ENCODE measurements around the gene WDR47.
"Not testable (repeated sequence)": the region's sequence is repeated elsewhere in the genome, so short reads cannot be mapped to it uniquely, and the experiment has no call there.

The WDR47 gene

DNA sequence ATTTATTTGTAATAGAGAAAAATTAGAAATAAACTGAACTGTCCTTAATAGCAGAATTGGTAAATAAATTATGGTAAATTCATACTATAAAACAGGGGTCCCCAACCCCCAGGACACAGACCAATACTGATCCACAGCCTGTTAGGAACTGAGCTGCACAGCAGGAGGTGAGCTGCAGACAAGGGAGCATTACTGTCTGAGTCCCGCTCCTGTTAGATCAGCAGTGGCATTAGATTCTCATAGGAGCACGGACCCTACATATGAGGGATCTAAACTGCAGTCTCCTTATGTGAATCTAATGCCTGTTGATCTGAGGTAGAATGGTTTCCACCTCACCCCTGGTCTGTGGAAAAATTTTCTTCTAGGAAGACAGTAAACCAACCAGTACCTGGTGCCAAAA lies 7.5 kb downstream of the WDR47 start:
- no peak for DNase-seq (ENCODE audit: low spot score in 2 of 2)

DNA sequence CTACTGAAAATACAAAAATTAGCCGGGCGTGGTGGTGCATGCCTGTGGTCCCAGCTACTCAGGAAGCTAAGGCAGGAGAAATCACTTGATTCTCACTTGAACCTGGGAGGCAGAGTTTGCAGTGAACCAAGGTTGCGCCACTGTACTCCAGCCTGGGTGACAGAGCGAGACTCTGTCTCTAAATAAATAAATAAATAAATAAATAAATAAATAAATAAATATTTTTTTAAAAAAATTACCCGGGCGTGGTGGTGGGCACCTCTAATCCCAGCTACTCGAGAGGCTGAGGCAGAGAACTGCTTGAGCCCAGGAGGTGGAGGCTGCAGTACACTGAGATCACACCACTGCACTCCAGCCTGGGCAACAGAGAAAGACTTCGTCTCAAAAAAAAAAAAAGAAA lies 12.4 kb downstream of the WDR47 start:
- DNase-seq (ENCODE audit: low spot score in 2 of 2); H3K27me3 ChIP-seq (ENCODE audit: low read depth); H3K4me3 ChIP-seq; H3K36me3 ChIP-seq (replicated peaks); in situ Hi-C loops (cut with MboI; ENCODE audit: low sequenced_read_pairs); H3K9me3 ChIP-seq: not testable (repeated sequence)
- peaks cover 15% of the 10 kb centered on the region for H3K4me1 ChIP-seq

More for the DNA sequence above, 7.5 kb downstream of the WDR47 start:
- Histone ChIP-seq H3K4me3 (no peak overlapping the region), H3K9me3 (no peaks in the 10 kb centered on the region), H3K27me3 (ENCODE audit: low read depth) (no peaks in the 10 kb centered on the region), H3K36me3 (replicated peaks) (no peaks in the 10 kb centered on the region), H3K4me1 (peaks cover 20% of the 10 kb centered on the region)
- in situ Hi-C loops (cut with MboI; ENCODE audit: low sequenced_read_pairs) = no loop called here

DNA sequence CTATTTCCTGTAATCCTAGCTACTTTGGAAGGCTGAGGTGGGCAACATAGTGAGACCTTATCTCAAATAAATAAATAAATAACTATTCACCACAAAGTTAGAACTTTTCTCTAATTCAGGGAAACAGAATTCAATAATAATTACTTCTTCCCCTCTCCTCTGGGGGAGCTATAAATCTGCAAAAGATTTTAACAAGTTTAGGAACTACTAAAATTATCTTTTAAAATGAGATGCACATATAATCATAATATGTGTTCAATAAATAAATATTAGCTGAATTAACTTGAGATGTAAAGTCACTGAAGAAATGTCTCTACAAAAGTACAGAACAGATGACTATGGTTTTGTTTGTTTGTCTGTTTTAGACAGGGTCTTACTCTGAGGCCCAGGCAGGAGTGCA lies 14.1 kb downstream of the WDR47 start:
- no peaks in the 10 kb centered on the region for H3K9me3 ChIP-seq
- peaks cover 15% of the 10 kb centered on the region for H3K4me1 ChIP-seq
- H3K27me3 ChIP-seq (ENCODE audit: low read depth) = no peaks in the 10 kb centered on the region
- in situ Hi-C loops (cut with MboI; ENCODE audit: low sequenced_read_pairs) = no loop called here
- DNase-seq (ENCODE audit: low spot score in 2 of 2) = no peak
- no peak overlapping the region for H3K4me3 ChIP-seq
- no peaks in the 10 kb centered on the region for H3K36me3 ChIP-seq (replicated peaks)

DNA sequence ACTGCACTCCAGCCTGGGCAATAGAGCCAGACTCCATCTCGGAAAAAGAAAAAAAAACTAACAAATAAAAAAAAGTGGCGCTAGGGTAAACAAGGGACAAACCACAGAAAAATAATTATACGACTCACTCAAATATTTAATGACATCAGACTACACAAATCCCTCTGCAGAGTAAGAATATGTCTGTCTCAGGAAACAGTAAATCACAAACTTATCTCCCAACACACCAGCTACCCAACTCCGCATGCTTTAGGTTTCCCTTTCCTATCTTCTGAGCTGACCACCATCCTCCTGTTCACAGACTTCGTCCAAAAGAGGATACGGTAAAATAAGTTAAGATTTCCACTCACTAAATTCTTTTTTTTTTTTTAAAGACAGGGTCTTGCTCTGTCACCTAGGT lies 16.2 kb downstream of the WDR47 start:
- in situ Hi-C loops (cut with MboI; ENCODE audit: low sequenced_read_pairs) = no loop called here
- H3K27me3 ChIP-seq (ENCODE audit: low read depth) = no peaks in the 10 kb centered on the region
- no peaks in the 10 kb centered on the region; the same call in 1 of the 2 replicates for H3K36me3 ChIP-seq (replicated peaks)
- no peaks in the 10 kb centered on the region for H3K9me3 ChIP-seq
- H3K4me1 ChIP-seq = peaks cover 7% of the 10 kb centered on the region
- no peak for DNase-seq (ENCODE audit: low spot score in 2 of 2)
- H3K4me3 ChIP-seq = no peak overlapping the region

DNA sequence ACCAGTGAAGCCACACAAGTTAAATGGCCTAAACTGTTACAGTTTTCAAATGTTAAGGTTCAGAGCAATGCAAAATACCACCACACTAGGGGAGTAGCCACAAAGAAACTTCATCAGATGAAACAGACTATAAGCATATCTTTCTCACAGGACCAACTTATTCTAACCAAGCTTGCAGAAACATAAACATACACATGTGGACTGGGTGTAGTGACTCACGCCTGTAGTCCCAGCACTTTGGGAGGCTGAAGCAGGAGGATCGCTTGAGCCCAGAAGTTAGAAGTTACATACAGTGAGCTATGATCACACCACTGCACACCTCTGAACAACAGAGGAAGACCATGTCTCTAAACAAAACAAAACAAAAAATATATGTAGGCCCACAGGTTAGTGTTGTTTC lies 17.3 kb downstream of the WDR47 start:
- Histone ChIP-seq H3K9me3 (no peaks in the 10 kb centered on the region), H3K4me3 (no peak overlapping the region), H3K27me3 (ENCODE audit: low read depth) (no peaks in the 10 kb centered on the region), H3K4me1 (no peaks in the 10 kb centered on the region), H3K36me3 (replicated peaks) (no peaks in the 10 kb centered on the region; the same call in none of the 2 replicates)
- no peak for DNase-seq (ENCODE audit: low spot score in 2 of 2)
- in situ Hi-C loops (cut with MboI; ENCODE audit: low sequenced_read_pairs) = no loop called here

DNA sequence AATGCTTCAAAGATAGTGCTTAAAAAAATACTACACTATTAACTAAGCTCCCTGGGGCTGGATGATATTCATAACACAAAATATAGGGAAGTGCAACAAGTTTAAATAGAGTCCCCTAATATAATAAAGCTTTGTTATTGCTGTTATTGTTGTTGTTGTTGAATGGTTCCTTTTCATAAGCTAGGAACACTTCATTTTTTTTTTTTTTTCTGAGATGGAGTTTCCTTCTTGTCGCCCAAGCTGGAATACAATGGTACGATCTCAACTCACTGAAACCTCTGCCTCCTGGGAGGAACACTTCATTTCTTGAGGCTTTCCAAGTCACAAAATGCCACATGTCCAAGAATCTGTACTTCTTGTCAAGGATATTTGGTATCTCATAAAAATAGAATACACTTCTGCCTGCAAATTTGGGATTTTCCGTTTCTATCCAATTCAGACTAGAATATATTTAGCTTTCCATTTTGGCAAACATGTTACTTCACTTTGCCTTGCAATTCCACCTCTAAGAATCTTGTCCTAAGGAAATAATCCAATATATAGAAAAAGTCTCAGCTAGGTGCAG lies 21.1 kb downstream of the WDR47 start:
- Histone ChIP-seq H3K27me3 (ENCODE audit: low read depth) (no peaks in the 10 kb centered on the region), H3K4me3 (no peak overlapping the region), H3K4me1 (no peaks in the 10 kb centered on the region), H3K36me3 (replicated peaks) (peaks cover 12% of the 10 kb centered on the region), H3K9me3 (peaks cover 3% of the 10 kb centered on the region; the same call in 1 of the 2 replicates)
- in situ Hi-C loops (cut with MboI; ENCODE audit: low sequenced_read_pairs) = no loop called here
- DNase-seq (ENCODE audit: low spot score in 2 of 2) = no peak

DNA sequence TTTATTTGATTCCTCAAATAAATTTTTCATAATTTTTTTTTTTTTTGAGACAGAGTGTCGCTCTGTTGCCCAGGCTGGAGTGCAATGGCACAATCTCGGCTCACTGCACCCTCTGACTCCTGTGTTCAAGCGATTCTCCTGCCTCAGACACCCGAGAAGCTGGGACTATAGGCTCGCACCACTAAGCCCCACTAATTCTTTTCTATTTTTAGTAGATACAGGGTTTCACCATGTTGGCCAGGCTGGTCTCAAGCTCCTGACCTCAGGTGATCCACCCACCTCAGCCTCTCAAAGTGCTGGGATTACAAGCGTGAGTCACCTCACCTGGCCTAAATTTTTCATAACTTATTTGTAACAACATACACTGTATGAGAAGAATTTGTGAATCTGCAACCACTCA lies 24.2 kb downstream of the WDR47 start:
- H3K4me3 ChIP-seq; H3K27me3 ChIP-seq (ENCODE audit: low read depth); in situ Hi-C loops (cut with MboI; ENCODE audit: low sequenced_read_pairs); H3K4me1 ChIP-seq; H3K9me3 ChIP-seq; DNase-seq (ENCODE audit: low spot score in 2 of 2): not testable (repeated sequence)
- H3K36me3 ChIP-seq (replicated peaks) = peaks cover 12% of the 10 kb centered on the region

DNA sequence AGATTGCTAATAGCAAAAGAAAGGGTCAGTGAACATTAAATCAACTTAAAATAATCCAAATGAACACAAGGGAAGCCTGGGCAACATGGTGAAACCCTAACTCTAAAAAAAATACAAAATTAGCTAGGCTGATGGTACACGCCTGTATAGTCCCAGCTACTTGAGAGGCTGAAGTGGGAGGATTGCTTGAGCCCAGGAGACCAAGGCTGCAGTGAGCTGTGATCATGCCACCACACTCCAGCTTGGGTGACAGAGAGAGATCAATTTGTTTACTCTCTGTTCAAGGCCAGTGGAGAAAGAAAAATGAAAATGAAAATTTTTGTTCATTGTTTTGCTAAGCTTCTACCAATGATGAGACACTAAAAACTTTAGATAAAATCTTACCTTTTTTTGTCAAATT lies 24.8 kb downstream of the WDR47 start:
- Histone ChIP-seq H3K36me3 (replicated peaks) (peaks cover 12% of the 10 kb centered on the region), H3K4me3 (no peak overlapping the region), H3K4me1 (no peaks in the 10 kb centered on the region), H3K9me3 (peaks cover 3% of the 10 kb centered on the region; the same call in 1 of the 2 replicates), H3K27me3 (ENCODE audit: low read depth) (no peaks in the 10 kb centered on the region)
- DNase-seq (ENCODE audit: low spot score in 2 of 2) = no peak
- in situ Hi-C loops (cut with MboI; ENCODE audit: low sequenced_read_pairs) = no loop called here

DNA sequence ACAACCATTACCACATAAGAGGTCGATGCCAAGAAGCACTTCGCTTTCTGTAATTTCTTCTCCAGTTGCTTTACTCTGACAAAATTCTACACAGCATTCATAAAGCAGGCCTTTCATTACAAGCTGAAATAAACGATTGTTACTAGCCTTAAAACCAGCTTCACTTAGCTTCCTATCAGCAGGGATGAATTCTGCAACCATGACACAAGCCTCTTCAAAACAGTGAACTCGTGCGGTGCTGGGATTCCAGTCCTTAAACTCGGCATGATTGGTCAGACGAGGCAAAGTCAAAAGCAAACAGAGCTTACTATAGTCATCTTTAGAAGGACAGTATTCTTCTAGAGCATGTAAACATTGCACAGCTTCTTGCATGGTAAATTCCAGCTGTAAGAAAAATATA lies 30.6 kb downstream of the WDR47 start:
- Histone ChIP-seq H3K4me3 (no peak overlapping the region), H3K36me3 (replicated peaks) (peaks cover 8% of the 10 kb centered on the region), H3K4me1 (no peaks in the 10 kb centered on the region), H3K27me3 (ENCODE audit: low read depth) (no peaks in the 10 kb centered on the region), H3K9me3 (no peaks in the 10 kb centered on the region)
- in situ Hi-C loops (cut with MboI; ENCODE audit: low sequenced_read_pairs) = no loop called here
- DNase-seq (ENCODE audit: low spot score in 2 of 2) = no peak

DNA sequence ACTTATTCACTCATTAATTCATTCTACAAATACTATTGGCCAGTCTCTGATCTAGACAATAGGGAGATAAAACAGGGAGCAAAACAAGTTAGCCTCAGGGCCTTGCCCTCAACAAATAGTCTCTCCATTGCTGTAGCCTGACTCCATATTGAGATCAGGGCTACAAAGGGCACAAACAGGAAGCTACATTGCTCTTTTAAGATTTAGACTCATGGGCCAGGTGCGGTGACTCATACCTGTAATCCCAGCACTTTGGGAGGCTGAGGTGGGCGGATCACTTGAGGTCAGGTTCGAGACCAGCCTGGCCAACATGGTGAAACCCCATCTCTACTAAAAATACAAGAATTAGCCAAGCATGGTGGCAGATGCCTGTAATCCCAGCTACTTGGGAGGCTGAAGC lies 45.3 kb downstream of the WDR47 start:
- not testable (repeated sequence) for DNase-seq (ENCODE audit: low spot score in 2 of 2)

DNA sequence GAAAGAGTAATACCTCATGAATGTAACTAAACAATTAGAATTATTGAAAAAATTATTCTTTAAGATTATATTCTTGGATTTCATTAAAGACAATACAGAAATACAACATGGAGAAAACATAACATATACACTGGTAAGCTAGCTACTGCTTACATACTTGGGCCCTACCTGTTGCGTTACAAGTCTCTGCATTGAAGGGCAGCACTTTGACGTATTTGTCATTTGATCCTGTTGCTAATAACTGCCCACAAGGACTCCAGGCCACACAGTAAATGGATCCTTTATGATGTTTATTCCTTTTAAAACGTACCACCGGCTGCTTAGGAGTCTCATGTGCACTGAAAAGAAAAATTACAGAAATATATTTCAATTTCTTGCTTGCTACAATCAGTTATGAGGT lies 58.8 kb downstream of the WDR47 start:
- DNase-seq (ENCODE audit: low spot score in 2 of 2) = no peak
- Histone ChIP-seq H3K36me3 (replicated peaks) (peaks cover 16% of the 10 kb centered on the region; the same call in 1 of the 2 replicates), H3K4me1 (no peaks in the 10 kb centered on the region), H3K4me3 (no peak overlapping the region), H3K9me3 (no peaks in the 10 kb centered on the region), H3K27me3 (ENCODE audit: low read depth) (no peaks in the 10 kb centered on the region)
- in situ Hi-C loops (cut with MboI; ENCODE audit: low sequenced_read_pairs) = no loop called here

More for the DNA sequence above, 45.3 kb downstream of the WDR47 start:
- H3K27me3 ChIP-seq (ENCODE audit: low read depth); in situ Hi-C loops (cut with MboI; ENCODE audit: low sequenced_read_pairs); H3K9me3 ChIP-seq; H3K4me1 ChIP-seq; H3K4me3 ChIP-seq: not testable (repeated sequence)
- peaks cover 31% of the 10 kb centered on the region for H3K36me3 ChIP-seq (replicated peaks)

DNA sequence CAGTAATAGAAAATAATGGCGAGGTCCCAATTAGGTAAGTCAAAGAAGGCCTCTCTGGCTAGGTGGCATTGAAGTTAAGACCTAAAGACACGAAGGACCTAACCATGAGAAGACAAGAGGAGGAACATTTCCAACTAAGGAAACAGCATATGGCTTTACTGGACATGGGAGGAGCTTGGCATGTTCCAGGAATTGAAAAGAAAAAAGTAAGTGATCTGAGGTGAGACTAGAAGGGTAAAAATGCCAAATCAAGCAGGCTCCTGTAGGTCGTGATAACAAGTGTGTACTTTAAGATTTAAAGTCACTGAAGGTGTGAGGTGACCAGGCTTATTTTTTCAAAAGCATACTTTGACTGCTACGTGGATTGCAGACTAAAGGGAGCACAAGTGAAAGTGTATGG lies 65.2 kb downstream of the WDR47 start:
- Histone ChIP-seq H3K4me3 (no peak overlapping the region), H3K4me1 (no peaks in the 10 kb centered on the region), H3K36me3 (replicated peaks) (peaks cover 20% of the 10 kb centered on the region; the same call in 1 of the 2 replicates), H3K9me3 (no peaks in the 10 kb centered on the region), H3K27me3 (ENCODE audit: low read depth) (no peaks in the 10 kb centered on the region; the same call in 1 of the 2 replicates)
- DNase-seq (ENCODE audit: low spot score in 2 of 2) = no peak
- in situ Hi-C loops (cut with MboI; ENCODE audit: low sequenced_read_pairs) = no loop called here

DNA sequence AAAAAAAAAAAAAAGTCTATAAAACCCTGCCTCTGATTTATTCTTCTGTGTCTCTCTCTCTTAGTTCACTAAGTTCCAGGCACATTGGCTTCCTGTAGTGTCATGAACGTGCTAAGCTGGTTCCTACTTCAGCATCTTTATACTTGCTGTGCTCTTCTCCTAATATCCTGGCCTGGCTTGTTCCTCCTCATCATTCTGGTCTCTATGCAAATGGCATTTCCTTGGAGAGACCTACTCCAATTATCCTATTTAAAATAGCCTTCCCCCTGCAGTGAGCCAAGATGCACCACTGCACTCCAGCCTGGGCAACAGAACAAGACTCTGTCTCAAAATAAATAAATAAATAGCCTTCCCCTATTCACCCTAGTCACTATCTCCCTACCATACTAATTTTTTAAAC lies 69.0 kb downstream of the WDR47 start:
- Histone ChIP-seq H3K36me3 (replicated peaks) (peaks cover 24% of the 10 kb centered on the region), H3K9me3 (no peaks in the 10 kb centered on the region), H3K27me3 (ENCODE audit: low read depth) (no peaks in the 10 kb centered on the region; the same call in 1 of the 2 replicates), H3K4me1 (no peaks in the 10 kb centered on the region), H3K4me3 (no peak overlapping the region)
- in situ Hi-C loops (cut with MboI; ENCODE audit: low sequenced_read_pairs) = no loop called here
- DNase-seq (ENCODE audit: low spot score in 2 of 2) = no peak

DNA sequence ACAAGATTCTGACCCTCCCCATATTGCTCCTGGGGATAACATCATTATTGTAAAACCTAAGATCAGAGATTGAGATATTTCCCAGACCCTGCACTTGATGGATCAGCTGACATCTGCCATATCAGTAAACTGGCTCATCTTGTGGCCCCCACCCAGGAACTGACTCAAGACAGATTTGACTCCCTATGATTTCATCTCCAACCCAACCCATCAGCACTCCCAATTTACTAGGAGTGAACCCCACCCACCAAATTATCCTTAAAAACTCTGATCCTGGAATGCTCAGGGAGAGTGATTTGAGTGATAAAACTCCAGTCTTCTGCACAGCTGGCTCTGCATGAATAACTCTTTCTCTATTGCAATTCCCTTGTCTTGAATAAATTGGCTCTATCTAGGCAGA lies 72.6 kb downstream of the WDR47 start:
- Histone ChIP-seq H3K4me1 (no peaks in the 10 kb centered on the region), H3K4me3 (no peak overlapping the region), H3K36me3 (replicated peaks) (peaks cover 19% of the 10 kb centered on the region), H3K27me3 (ENCODE audit: low read depth) (no peaks in the 10 kb centered on the region; the same call in 1 of the 2 replicates), H3K9me3 (no peaks in the 10 kb centered on the region)
- in situ Hi-C loops (cut with MboI; ENCODE audit: low sequenced_read_pairs) = no loop called here
- DNase-seq (ENCODE audit: low spot score in 2 of 2) = no peak
